Right kidney (tissue), 9 donors: ENCODE data around the gene MATN1.
"Not testable (repeated sequence)": the region's sequence is repeated elsewhere in the genome, so short reads cannot be mapped to it uniquely, and the experiment has no call there.

Experiments used
- DNase-seq: peaks from one replicate; pipeline ENCODE4 v3.0.0-alpha.2; 2016
- long read RNA-seq, 8 donors: transcript quantifications; one replicate each; lab custom pipeline, GENCODE V29; 2026

The MATN1 gene, protein sequence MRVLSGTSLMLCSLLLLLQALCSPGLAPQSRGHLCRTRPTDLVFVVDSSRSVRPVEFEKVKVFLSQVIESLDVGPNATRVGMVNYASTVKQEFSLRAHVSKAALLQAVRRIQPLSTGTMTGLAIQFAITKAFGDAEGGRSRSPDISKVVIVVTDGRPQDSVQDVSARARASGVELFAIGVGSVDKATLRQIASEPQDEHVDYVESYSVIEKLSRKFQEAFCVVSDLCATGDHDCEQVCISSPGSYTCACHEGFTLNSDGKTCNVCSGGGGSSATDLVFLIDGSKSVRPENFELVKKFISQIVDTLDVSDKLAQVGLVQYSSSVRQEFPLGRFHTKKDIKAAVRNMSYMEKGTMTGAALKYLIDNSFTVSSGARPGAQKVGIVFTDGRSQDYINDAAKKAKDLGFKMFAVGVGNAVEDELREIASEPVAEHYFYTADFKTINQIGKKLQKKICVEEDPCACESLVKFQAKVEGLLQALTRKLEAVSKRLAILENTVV
- long read RNA-seq, donor 1 = 0 reads
- long read RNA-seq, donor 2 = 0 reads
- long read RNA-seq, donor 3 = 0 reads
- long read RNA-seq, donor 4 = 0 reads
- long read RNA-seq, donor 5 = 0 reads
- long read RNA-seq, donor 6 = 0 reads
- long read RNA-seq, donor 7 = 0 reads
- long read RNA-seq, donor 8 = 0 reads

- DNase-seq = no peak
These were observed at the start of gene MATN1 for GRCh38 chr1:30723331-30723755. Gene MATN1 (minus strand): TSS chr1:30723585. CDS start chr1:30723551, 34 bp downstream.

DNA sequence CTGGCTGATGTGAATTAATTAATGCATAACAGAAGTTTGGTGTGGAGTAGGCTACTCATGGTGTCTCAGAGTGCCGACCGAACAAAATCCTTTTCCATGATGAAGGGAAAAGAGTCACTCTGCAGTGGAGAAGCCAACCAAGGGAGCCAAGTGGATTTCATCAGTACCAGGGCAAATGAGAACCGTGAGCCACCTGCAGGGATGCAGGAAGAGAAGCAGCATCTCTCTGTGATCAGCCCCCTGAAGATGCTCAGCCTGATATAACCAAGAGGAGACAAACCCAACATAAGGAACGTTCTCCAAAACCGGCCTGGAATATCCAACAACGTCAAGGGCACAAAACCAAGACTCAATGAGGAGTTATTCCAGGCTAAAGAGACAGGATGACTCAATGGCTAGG is 47.6 kb upstream of the MATN1 start:
- no peak for DNase-seq

DNA sequence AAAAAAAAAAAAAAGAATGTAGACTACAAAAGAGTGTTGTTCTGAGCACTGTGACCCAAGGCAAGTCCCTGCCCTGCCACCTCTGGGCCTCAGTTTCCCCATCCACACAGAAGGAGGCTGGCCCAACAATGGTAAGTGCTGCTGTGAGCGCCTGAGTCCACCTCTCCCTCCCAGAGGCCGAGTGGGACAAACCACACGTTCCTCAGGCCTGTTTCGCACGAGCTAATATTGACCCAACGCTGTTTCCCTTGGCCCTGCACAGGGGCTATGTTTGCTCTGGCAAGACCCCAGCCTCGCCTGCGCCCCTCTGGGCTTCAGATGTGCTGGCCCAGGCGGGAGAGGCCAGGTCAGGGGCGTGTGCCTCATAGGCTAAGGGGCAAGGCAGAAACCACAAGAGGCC is 46.8 kb upstream of the MATN1 start:
- DNase-seq = no peak

DNA sequence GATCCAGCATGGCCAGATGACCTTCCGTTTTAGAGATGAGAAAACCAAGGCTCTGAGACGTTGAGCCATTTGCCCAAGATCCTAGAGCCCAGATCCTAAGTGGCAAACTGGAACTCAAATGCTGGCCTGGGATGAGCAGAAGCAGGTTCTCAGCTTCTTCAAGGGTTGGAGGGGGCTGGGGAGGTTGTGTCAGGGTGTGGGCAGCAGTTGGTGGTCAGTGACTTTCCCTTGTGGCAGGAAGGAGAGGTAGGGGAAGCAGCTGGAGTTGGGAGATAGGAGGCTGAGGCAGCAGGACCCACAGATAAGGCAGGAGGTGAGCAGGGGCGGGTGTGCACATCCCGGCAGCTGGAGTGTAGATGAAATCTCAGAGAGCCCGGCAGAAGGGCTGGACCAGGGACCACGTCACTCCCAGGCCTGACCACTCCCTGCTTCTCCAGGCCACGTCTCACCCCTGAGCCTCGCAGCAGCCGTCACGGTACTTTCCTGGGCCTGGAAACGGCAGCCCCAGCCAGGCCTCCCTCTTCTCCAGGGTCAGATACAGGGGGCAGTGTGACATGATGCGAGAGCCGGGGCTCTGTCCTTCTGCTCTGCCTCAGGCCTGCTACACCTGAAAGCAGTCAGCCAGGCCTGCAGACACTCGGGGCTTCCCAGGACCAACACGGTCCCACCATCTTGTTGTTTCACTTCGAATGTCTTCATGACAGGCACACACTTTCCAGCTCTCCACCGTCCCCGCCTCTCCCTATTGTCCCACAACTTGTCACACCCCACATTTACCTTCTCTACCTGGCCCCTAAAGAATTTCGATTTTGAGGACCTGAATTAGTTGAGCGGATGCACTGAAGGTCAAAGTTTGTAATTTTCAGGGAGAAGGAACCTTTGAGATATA is 45.7 kb upstream of the MATN1 start:
- DNase-seq = no peak

GRCh38 chr1:30768159-30768829 is 44.9 kb upstream of the MATN1 start:
- no peak for DNase-seq

DNA sequence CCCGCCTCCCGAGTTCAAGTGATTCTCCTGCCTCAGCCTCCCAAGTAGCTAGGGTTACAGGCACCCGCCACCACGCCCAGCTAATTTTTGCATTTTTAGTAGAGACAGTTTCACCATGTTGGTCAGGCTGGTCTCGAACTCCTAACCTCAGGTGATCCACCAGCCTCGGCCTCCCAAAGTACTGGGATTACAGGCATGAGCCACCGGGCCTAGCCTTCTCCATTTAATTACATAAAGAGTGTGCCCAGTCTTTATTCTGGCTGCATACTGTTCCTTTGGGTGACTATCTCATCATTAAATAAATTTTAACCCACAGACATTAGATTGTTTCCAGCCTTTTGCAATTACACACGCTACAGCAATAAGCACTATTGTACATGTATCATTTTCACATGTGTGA is 43.6 kb upstream of the MATN1 start:
- not testable (repeated sequence) for DNase-seq

DNA sequence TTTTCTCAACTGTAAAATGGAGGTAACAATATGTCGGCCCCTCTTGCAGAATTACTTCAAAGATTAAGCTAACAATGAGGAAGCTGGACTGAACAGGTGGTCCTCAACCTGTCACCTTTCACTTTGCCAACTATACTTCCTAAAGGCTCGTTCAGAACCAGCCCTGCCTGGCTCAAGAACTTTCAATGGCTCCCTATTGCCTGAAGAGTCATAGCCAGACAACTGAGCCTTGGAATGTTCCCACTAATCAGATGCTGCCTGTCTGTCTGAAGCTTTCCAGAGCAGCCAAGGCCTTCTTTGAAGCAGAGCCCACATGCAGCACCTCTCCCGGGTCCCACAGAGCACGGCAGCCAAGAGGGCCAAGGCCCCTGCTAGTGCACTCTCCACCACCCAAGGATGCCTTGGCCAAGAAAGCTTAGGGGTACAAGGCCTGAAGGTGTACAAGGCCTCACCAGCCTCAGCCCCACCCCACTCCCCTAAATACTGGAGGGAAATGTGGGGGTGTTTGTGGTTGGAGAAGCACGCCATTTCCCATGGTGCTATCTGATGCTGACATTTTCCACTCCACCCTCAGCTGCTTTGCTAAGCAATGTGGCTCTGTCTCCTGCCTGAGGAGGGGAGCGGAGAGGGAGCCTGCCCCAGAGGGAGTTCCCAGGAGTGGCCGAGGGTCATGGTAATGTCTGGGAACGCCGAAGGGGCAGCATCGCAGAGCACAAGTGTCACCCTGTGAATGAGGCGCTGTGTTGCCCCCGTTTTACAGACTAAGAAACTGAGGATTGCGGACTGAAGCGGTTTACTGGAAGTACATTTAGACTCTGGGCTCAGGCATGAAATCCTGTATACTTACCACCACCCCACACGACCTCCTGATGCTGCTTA is 42.4 kb upstream of the MATN1 start:
- DNase-seq = no peak

DNA sequence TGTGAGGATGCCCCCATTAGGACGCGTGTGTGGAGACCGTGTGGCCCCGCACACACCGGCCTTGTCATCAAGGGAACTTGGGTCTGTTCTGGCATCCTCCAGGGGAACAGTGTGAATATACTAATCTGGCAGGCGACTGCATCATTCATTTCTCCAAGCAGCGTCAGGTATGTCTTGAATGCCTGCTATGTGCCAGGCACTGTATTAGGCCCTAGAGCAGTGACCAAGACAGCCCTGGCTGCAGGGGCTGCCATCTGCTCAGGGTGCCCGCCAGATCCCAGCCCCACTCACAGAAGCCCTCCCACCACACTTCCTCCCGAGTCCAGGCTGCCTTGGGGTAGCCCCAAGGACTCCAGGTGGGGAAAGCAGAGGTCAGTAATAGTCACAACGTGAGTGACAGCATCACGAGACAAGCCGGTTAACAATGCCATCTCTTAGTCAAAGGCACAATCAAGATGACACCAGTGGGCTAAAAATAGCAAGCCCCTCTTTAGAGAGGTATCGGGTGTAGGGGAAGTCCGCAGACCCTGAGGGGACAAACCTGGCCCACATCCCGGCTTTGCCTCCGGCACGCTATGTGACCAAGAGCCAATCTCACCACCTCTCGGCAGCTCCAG is 41.7 kb upstream of the MATN1 start:
- no peak for DNase-seq

GRCh38 chr1:30764396-30764795 is 41.0 kb upstream of the MATN1 start:
- DNase-seq = no peak

- no peak for DNase-seq
These were observed 40.4 kb upstream of the MATN1 start for GRCh38 chr1:30763651-30764248.

DNA sequence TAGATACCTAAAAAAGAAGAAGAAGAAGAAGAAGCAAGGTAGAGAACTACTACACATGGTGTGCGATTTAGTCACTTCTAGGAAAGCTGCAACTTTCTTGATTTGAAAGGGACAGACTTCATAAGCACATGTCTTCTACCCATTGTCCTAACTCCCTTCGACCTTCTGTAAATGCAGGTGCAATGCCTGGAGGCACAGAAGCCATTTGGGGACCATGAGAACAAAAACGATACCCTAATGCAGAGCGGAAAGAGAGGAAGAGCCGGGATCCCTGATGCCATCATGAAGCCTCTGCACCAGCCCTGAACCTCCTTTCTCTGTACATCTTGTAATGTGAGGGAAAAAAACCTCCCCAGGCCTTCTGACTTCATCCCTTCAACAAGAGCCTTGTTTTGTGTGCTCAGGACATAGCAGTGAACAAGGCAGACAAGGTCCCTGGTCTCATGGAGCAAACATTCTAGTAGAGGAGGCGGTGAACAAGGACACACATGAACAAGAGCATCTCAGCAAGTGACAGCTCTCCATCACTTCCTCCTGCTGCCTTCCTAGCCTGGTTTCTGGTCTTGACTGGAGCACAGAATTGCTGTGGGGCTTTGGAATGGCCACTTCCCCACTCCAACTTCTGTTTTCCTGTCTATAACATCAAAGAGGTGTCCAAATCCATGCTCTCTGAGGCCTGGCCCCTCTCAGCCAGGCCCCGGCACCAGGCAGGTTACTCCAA is 39.7 kb upstream of the MATN1 start:
- DNase-seq = peak; percentile 45

GRCh38 chr1:30762152-30762929 is 39.0 kb upstream of the MATN1 start:
- no peak for DNase-seq

DNA sequence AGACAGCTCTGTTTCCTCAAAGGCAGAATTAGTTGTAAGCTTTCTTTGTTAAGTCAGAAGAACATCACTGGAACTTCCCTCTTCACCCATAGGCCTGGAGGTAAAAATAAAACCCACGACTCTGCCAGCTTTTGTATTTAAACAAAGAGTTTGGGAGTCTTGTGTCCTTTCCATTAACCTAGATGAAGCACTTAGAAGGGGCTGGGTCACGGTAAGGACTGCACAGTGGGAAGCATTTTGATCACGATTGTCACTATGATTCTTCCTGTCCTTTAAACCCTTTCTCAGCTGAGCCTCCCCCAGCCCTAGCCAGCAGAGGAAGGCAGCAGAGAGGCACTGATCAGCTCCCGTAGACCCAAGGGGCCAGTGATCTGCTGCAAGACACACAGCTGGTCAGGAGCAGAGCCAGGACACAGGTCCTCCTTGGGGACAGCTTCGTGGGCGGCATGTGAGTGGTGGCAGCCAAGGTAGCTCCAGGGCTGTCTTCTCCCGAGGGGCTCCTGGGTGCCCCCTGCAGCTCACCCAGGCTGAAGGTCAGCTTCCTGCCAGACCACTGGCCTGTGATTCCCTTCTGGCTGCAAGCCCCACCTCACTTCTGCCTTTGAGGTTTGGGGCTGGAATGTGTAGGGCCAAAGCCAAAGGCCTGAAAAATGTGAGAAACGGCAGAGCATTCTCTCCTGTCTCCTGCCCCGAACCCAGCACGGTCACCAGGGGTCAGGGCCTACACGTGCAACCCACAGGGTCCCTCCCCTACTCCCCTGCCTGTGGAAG is 38.2 kb upstream of the MATN1 start:
- DNase-seq = no peak

DNA sequence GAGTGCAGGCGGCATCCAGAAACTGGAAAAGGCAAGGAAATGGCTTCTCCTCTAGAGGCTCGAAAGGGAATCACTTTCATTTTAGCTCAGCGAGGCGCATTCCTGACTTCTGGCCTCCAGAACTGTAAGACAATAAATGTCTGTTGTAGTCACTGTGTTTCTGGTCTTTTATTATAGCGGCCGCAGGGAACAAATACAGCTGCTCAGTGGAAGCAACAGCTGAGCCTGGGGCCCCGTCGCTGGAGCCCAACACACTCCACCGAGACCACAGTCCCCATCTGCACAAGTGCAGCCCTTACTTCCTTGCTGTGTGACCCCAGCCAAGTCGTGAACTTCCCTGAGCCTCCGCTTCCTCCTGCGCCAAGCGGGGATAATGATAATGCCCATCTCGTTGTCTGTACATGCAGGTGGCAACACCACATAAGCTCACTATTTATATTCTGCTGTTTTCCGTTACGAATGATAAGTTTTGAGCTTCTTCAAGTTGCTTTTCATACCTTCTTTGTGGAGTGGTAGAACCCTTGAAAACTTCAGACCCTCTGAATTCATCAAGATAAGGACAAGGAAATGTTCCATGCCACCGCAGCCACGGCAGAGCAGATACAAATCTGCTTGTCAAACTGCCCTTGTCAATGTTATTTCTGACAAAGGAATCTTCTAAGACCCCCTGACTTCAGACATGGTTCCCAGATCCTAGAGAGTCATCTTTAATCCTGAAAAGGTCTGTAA is 37.4 kb upstream of the MATN1 start:
- no peak for DNase-seq

DNA sequence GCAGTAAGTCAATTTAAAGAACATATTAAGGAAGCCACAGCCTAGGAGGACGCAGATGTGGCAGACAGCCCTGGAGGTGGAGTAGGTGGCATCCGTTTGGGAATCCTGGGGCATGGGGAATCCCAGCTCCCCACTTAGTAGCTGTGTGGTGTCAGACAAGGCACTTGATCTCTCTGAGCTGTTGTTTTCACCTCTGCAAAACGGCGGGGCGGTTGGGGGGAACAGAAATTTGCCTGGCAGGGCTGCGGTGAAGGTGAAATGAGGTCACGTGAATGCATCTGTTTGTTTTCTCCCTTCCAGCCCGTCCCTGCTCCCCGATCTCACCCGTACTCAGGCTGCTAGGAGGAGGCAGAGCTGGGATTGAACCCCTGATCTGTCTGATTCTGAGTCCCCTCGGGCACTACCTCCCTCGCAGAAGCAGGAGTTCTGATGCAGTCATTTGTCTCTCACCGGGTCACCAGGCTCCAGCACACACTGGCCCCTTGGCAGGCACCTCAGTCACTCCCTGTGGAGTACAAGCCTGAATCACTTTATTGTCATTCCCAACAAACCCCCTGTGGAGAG is 36.4 kb upstream of the MATN1 start:
- no peak for DNase-seq

DNA sequence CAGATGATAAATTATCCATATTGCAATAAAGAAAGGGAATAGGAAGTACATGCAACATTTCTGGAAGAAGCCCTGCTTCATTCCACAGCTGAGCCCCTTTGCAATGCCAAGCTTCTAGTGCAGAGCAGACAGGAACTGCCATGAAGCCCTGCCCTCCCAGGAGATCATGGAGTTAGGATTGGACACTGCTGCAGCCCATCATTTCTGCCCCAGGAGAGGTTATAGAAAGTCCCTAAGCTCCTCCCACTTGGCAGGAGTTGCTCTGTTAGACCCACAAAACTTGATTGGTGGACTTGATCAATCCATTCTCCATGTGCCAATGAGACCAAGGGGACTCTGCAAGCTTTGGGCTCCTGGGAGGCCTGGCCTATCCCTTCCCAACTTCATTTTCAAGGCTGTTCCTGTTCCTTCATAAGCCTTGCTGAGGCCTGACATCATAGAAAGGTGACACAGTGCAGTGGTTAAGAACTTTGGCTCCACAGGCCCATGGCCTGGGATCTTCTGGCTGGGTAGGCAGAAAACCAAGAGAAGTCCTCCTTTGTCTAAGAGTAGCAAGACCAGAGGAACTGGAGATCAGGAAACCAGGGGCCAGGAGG is 35.5 kb upstream of the MATN1 start:
- no peak for DNase-seq
